Measurements from ENCODE around the gene DNALI1. TPM values are rescaled to one million over a fixed set of nuclear protein-coding genes. Genes with fewer than 3 reads are reported as not detected.
"Not testable (repeated sequence)": the region's sequence is repeated elsewhere in the genome, so short reads cannot be mapped to it uniquely, and the experiment has no call there.

The DNALI1 gene
- total and polyA plus RNA-seq, 2 donors from 2014 or later = 34.8 to 46.4 TPM

GRCh38 chr1:37533317-37534093 lies 23.2 kb upstream of the DNALI1 start:
- Histone ChIP-seq H3K27me3 (ENCODE audit: control insufficient read depth, insufficient read depth, low read length) (no peaks in the 10 kb centered on the region), H3K9me3 (ENCODE audit: control insufficient read depth in 2 of 3, insufficient read depth in 1 of 3, low read length in 3 of 3) (no peaks in the 10 kb centered on the region), H3K9ac (ENCODE audit: low read length in 3 of 3) (no peak overlapping the region), H3K4me3 (ENCODE audit: low read length in 3 of 3) (no peak overlapping the region), H3K4me1 (ENCODE audit: control insufficient read depth in 2 of 3, insufficient read depth in 2 of 3, low read depth in 1 of 3, low read length in 3 of 3) (no peaks in the 10 kb centered on the region), H3K36me3 (ENCODE audit: control insufficient read depth in 2 of 3, insufficient read depth in 3 of 3, low read length in 3 of 3) (peaks cover 2 to 25% (median 7%) of the 10 kb centered on the region in 3 donors), H3K27ac (ENCODE audit: low read depth in 2 of 2, low read length in 2 of 2) (peak overlapping the region in 1 of 2 donors; percentile 55)
- FAIRE-seq (no peak), DNase-seq (no peak)
- TF ChIP-seq CTCF (IDR thresholded peaks at IDR 0.05; ENCODE audit: borderline replicate concordance, extremely low read depth, insufficient read depth) = no peak
- intact Hi-C loops (cut with DNase I) = no loop called here

- no peaks in the 10 kb centered on the region for H3K27me3 ChIP-seq (ENCODE audit: control insufficient read depth, insufficient read depth, low read length)
- FAIRE-seq = no peak
- intact Hi-C loops (cut with DNase I) = no loop called here
- H3K4me3 ChIP-seq (ENCODE audit: low read length in 3 of 3) = no peak overlapping the region
- TF ChIP-seq CTCF (IDR thresholded peaks at IDR 0.05; ENCODE audit: borderline replicate concordance, extremely low read depth, insufficient read depth) = no peak
- no peaks in the 10 kb centered on the region for H3K9me3 ChIP-seq (ENCODE audit: control insufficient read depth in 2 of 3, insufficient read depth in 1 of 3, low read length in 3 of 3)
- no peak overlapping the region for H3K9ac ChIP-seq (ENCODE audit: low read length in 3 of 3)
- no peaks in the 10 kb centered on the region for H3K4me1 ChIP-seq (ENCODE audit: control insufficient read depth in 2 of 3, insufficient read depth in 2 of 3, low read depth in 1 of 3, low read length in 3 of 3)
- no peak overlapping the region for H3K27ac ChIP-seq (ENCODE audit: low read depth in 2 of 2, low read length in 2 of 2)
- DNase-seq = no peak
- H3K36me3 ChIP-seq (ENCODE audit: control insufficient read depth in 2 of 3, insufficient read depth in 3 of 3, low read length in 3 of 3) = peaks cover 2 to 40% (median 23%) of the 10 kb centered on the region in 3 donors
Observed at GRCh38 chr1:37537378-37537777, 19.4 kb upstream of the DNALI1 start.

GRCh38 chr1:37539154-37539553 lies 17.6 kb upstream of the DNALI1 start:
- H3K9ac ChIP-seq (ENCODE audit: low read length in 3 of 3); H3K4me1 ChIP-seq (ENCODE audit: control insufficient read depth in 2 of 3, insufficient read depth in 2 of 3, low read depth in 1 of 3, low read length in 3 of 3); H3K27me3 ChIP-seq (ENCODE audit: control insufficient read depth, insufficient read depth, low read length); H3K9me3 ChIP-seq (ENCODE audit: control insufficient read depth in 2 of 3, insufficient read depth in 1 of 3, low read length in 3 of 3); H3K4me3 ChIP-seq (ENCODE audit: low read length in 3 of 3); intact Hi-C loops (cut with DNase I); FAIRE-seq; DNase-seq; H3K27ac ChIP-seq (ENCODE audit: low read depth in 2 of 2, low read length in 2 of 2): not testable (repeated sequence)
- peaks cover 2 to 40% (median 23%) of the 10 kb centered on the region in 3 donors for H3K36me3 ChIP-seq (ENCODE audit: control insufficient read depth in 2 of 3, insufficient read depth in 3 of 3, low read length in 3 of 3)

- no peak overlapping the region for H3K27ac ChIP-seq (ENCODE audit: low read depth in 2 of 2, low read length in 2 of 2)
- no peak overlapping the region for H3K4me3 ChIP-seq (ENCODE audit: low read length in 3 of 3)
- no peak overlapping the region for H3K9ac ChIP-seq (ENCODE audit: low read length in 3 of 3)
- no peak for TF ChIP-seq CTCF (IDR thresholded peaks at IDR 0.05; ENCODE audit: borderline replicate concordance, extremely low read depth, insufficient read depth)
- FAIRE-seq (no peak), DNase-seq (no peak)
- H3K4me1 ChIP-seq (ENCODE audit: control insufficient read depth in 2 of 3, insufficient read depth in 2 of 3, low read depth in 1 of 3, low read length in 3 of 3) = no peaks in the 10 kb centered on the region
- H3K27me3 ChIP-seq (ENCODE audit: control insufficient read depth, insufficient read depth, low read length) = no peaks in the 10 kb centered on the region
- intact Hi-C loops (cut with DNase I) = no loop called here
- no peaks in the 10 kb centered on the region for H3K9me3 ChIP-seq (ENCODE audit: control insufficient read depth in 2 of 3, insufficient read depth in 1 of 3, low read length in 3 of 3)
- peaks cover 2 to 46% (median 23%) of the 10 kb centered on the region in 3 donors for H3K36me3 ChIP-seq (ENCODE audit: control insufficient read depth in 2 of 3, insufficient read depth in 3 of 3, low read length in 3 of 3)
Observed at GRCh38 chr1:37540036-37540785, 16.5 kb upstream of the DNALI1 start.
